NT2/D1 (cell line): ENCODE results near the gene MAGI1.

Experiments
- DNase-seq: peaks from one replicate; pipeline ENCODE4 v3.0.0-alpha.2; 2011; ENCODE audit warnings: low read depth, low spot score
- H3K27me3 ChIP-seq: 2 replicates; pipeline ENCODE4 v1.6.0; 2011; ENCODE audit warnings: mild to moderate bottlenecking; ENCODE audit not compliant: insufficient read length, insufficient read depth
- H3K36me3 ChIP-seq: 2 replicates; pipeline ENCODE4 v1.6.1; 2011; ENCODE audit warnings: mild to moderate bottlenecking, low read length, mixed read lengths; ENCODE audit not compliant: insufficient read depth, insufficient read length
- H3K4me1 ChIP-seq: 2 replicates; pipeline ENCODE4 v1.5.1; 2011; ENCODE audit not compliant: insufficient read depth, insufficient read length
- H3K4me3 ChIP-seq: 2 replicates; pipeline ENCODE4 v1.5.1; 2011; ENCODE audit warnings: low read depth; ENCODE audit not compliant: insufficient read length
- H3K9ac ChIP-seq: 2 replicates; pipeline ENCODE4 v1.6.0; 2011; ENCODE audit warnings: low read depth; ENCODE audit not compliant: insufficient read length
- H3K9me3 ChIP-seq: 2 replicates; pipeline ENCODE4 v1.5.1; 2011; ENCODE audit warnings: mild to moderate bottlenecking, low read length; ENCODE audit not compliant: insufficient read depth
- SUZ12 ChIP-seq: IDR thresholded peaks from 2 replicates; pipeline ENCODE4 v1.6.1; 2011; ENCODE audit not compliant: insufficient read length, insufficient read depth; ENCODE audit errors: extremely low read depth
- YY1 ChIP-seq: IDR thresholded peaks from 2 replicates; pipeline ENCODE4 v1.6.1; 2011; ENCODE audit not compliant: insufficient read length, insufficient read depth
- ZNF274 ChIP-seq: IDR thresholded peaks from 2 replicates; pipeline ENCODE4 v1.6.1; 2011; ENCODE audit warnings: mild to moderate bottlenecking, low read depth, low read length

MAGI1 gene

DNA sequence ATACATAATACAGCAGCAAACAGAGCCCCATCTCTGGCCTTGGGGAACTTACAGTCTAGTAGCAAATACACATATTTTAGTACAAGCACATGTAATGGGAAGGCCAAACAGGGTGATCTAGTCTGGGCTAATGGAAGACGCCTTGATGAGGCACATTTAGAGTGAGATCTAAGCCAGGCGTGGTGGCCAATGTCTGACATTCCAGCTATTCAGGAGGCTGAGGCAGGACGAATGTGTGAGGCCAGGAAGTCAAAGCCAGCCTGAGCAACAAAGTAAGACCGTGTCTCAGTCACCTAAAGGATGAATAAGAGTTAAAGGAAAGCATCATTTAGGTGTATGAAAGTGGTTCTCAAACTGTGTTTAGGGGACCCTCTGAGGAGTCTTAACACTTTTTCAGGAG lies 291.9 kb downstream of the MAGI1 start:
- H3K27me3 ChIP-seq, result no peaks in the 10 kb centered on the region
- H3K4me1 ChIP-seq, result peaks cover 4% of the 10 kb centered on the region
- TF ChIP-seq ZNF274 (no peak), YY1 (no peak), SUZ12 (no peak)
- no peaks in the 10 kb centered on the region for H3K9me3 ChIP-seq
- no peak overlapping the region for H3K4me3 ChIP-seq
- H3K9ac ChIP-seq, result no peak overlapping the region
- no peak for DNase-seq
- no peaks in the 10 kb centered on the region for H3K36me3 ChIP-seq

DNA sequence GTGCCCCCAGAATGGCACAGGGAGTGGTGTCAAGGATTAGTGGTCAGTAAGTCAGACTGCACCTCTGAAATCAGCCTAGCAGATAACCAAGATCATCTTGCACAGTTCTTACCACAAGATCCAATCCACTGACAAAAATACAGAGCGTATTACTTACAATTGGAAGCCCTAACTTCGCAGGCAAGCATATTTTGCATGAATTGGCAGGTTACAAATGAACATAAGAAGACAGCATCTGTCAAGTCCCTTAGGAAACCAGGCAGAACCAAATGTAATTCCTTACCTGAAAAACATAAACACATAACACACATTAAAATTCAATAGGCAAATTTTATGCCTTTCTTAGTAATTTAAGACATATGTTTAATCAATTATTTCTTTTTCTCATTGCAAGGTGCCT lies 293.4 kb downstream of the MAGI1 start:
- DNase-seq, result no peak
- H3K27me3 ChIP-seq, result no peaks in the 10 kb centered on the region
- no peaks in the 10 kb centered on the region for H3K4me1 ChIP-seq
- TF ChIP-seq SUZ12 (no peak), ZNF274 (no peak), YY1 (no peak)
- H3K9ac ChIP-seq, result no peak overlapping the region
- H3K9me3 ChIP-seq, result no peaks in the 10 kb centered on the region
- H3K4me3 ChIP-seq, result no peak overlapping the region
- no peaks in the 10 kb centered on the region for H3K36me3 ChIP-seq

GRCh38 chr3:65742914-65743313 lies 295.8 kb downstream of the MAGI1 start:
- no peaks in the 10 kb centered on the region for H3K27me3 ChIP-seq
- no peaks in the 10 kb centered on the region for H3K36me3 ChIP-seq
- no peak for TF ChIP-seq SUZ12
- no peak for TF ChIP-seq ZNF274
- TF ChIP-seq YY1, result no peak
- H3K9ac ChIP-seq, result no peak overlapping the region
- H3K4me1 ChIP-seq, result no peaks in the 10 kb centered on the region
- H3K4me3 ChIP-seq, result no peak overlapping the region
- DNase-seq, result no peak
- no peaks in the 10 kb centered on the region for H3K9me3 ChIP-seq

DNA sequence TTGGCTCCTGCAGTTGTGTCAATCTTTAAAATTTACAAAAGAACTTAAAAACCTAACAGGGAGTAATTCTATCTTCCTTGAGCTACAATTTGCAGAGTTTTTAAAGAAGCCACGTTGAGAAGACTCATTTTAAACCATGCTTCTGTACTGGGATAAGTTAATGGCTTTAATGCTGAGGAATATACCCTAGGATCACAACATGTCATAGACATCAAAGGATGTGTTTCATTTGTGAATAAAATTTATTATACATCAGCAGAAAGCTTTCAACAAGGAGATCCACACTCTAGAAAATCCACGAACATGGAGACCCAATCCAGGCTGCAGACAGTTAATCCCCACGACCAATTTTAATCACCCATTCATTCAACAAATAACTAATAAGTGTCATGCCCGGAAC lies 297.2 kb downstream of the MAGI1 start:
- Histone ChIP-seq H3K36me3 (no peaks in the 10 kb centered on the region), H3K4me1 (no peaks in the 10 kb centered on the region), H3K4me3 (no peak overlapping the region), H3K9me3 (no peaks in the 10 kb centered on the region), H3K9ac (no peak overlapping the region), H3K27me3 (no peaks in the 10 kb centered on the region)
- TF ChIP-seq YY1 (no peak), SUZ12 (no peak), ZNF274 (no peak)
- DNase-seq, result no peak

- no peaks in the 10 kb centered on the region for H3K9me3 ChIP-seq
- no peaks in the 10 kb centered on the region for H3K36me3 ChIP-seq
- TF ChIP-seq SUZ12, result no peak
- no peak for TF ChIP-seq ZNF274
- no peak for TF ChIP-seq YY1
- no peaks in the 10 kb centered on the region for H3K4me1 ChIP-seq
- DNase-seq, result no peak
- H3K4me3 ChIP-seq, result no peak overlapping the region
- no peak overlapping the region for H3K9ac ChIP-seq
- no peaks in the 10 kb centered on the region for H3K27me3 ChIP-seq
Measured at GRCh38 chr3:65739901-65740541, 298.7 kb downstream of the MAGI1 start.

DNA sequence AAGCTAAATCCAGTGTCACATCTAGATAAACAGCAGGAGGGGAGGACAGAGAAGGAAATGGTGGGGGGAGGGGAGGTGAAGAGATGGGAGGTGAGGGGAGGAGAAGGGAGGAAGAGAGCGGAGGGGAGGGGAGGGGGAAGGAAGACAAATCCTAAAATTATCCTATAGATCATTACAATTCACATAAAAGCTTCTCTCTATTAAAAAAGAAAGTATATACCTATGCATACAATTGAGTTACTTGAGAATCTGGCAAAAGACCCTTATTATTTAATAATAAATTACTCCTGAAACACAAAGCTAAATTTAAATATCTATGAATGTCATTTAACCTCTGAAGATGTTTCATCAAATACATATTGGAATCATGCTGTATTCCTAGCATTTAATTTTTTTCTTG lies 303.9 kb downstream of the MAGI1 start:
- no peaks in the 10 kb centered on the region for H3K27me3 ChIP-seq
- H3K36me3 ChIP-seq, result no peaks in the 10 kb centered on the region
- H3K9me3 ChIP-seq, result no peaks in the 10 kb centered on the region
- no peak overlapping the region for H3K4me3 ChIP-seq
- TF ChIP-seq ZNF274, result no peak
- H3K9ac ChIP-seq, result no peak overlapping the region
- no peak for DNase-seq
- H3K4me1 ChIP-seq, result no peaks in the 10 kb centered on the region

DNA sequence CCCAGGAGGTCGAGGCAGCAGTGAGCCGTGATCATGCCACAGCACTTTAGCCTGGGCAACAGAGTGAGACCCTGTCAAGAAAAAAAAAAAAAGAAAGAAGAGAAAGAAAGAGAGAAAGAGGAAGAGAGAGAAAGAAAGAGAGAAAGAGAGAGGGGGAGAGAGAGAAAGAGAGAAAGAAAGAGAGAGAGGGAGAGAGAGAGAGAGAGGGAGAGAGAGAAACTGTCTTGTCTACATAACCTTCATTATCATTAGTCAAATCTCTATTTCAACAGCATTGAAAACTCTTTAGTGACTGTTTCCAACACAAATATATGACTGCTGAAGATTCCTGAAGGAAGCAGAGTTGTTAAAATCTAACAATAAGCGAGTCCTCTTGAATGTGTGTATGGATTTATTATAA lies 304.3 kb downstream of the MAGI1 start:
- H3K4me1 ChIP-seq, result no peaks in the 10 kb centered on the region
- no peaks in the 10 kb centered on the region for H3K36me3 ChIP-seq
- TF ChIP-seq YY1 (no peak), SUZ12 (no peak), ZNF274 (no peak)
- no peaks in the 10 kb centered on the region for H3K9me3 ChIP-seq
- H3K9ac ChIP-seq, result no peak overlapping the region
- no peak for DNase-seq
- H3K27me3 ChIP-seq, result no peaks in the 10 kb centered on the region
- H3K4me3 ChIP-seq, result no peak overlapping the region

GRCh38 chr3:65733459-65733858 lies 305.3 kb downstream of the MAGI1 start:
- Histone ChIP-seq H3K9ac (no peak overlapping the region), H3K36me3 (no peaks in the 10 kb centered on the region), H3K27me3 (no peaks in the 10 kb centered on the region), H3K9me3 (no peaks in the 10 kb centered on the region), H3K4me3 (no peak overlapping the region), H3K4me1 (no peaks in the 10 kb centered on the region)
- no peak for DNase-seq
- TF ChIP-seq ZNF274, result no peak
- TF ChIP-seq SUZ12, result no peak
- TF ChIP-seq YY1, result no peak
